SU-DHL-6 (cell line): ENCODE measurements around the gene RSPH3.

ENCODE experiments used
- EZH2phosphoT487 ChIP-seq: fragments of 200-600 bp; sonication (generic), shearing (Covaris generic); conservative IDR thresholded peaks from 2 replicates; pipeline ENCODE4 v1.6.1; 2018; ENCODE audit warnings: mild to moderate bottlenecking, antibody characterized with exemption, low read length, moderate library complexity, mixed read lengths
- TF ChIP-seq, protein P1 (sequence below): fragments of 200-600 bp; sonication (generic); IDR thresholded peaks from one replicate; pipeline ENCODE4 v1.5.1; 2017; ENCODE audit warnings: antibody characterized with exemption, mild to moderate bottlenecking, low read length, moderate library complexity; ENCODE audit not compliant: insufficient read depth, poor library complexity, severe bottlenecking

DNA sequence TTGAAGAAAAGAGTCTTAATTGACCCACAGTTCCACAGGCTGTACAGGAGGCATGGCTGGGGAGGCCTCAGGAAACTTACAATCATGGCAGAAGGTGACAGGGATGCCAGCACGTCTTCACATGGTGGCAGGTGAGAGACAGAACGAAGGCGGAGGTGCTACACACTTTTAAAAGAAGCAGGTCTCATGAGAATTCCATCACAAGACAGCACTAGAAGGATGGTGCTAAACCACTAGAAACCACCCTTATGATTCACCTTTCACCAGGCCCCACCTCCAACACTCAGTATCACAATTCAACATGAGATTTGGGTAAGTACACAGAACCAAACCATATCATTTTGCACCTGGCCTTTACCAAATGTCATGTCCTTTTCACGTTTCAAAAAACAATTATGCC is 23.9 kb upstream of the RSPH3 start:
- TF ChIP-seq, protein P1, sequence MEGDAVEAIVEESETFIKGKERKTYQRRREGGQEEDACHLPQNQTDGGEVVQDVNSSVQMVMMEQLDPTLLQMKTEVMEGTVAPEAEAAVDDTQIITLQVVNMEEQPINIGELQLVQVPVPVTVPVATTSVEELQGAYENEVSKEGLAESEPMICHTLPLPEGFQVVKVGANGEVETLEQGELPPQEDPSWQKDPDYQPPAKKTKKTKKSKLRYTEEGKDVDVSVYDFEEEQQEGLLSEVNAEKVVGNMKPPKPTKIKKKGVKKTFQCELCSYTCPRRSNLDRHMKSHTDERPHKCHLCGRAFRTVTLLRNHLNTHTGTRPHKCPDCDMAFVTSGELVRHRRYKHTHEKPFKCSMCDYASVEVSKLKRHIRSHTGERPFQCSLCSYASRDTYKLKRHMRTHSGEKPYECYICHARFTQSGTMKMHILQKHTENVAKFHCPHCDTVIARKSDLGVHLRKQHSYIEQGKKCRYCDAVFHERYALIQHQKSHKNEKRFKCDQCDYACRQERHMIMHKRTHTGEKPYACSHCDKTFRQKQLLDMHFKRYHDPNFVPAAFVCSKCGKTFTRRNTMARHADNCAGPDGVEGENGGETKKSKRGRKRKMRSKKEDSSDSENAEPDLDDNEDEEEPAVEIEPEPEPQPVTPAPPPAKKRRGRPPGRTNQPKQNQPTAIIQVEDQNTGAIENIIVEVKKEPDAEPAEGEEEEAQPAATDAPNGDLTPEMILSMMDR, result no peak
- no peak for TF ChIP-seq EZH2phosphoT487
